ENCODE results near the gene CTXN2.
A peak's percentile ranks its signal among the peaks of the same experiment; 100 is the strongest.

Gene CTXN2

GRCh38 chr15:48191574-48192225, at the start of gene CTXN2:
CTXN2 (plus strand) TSS chr15:48191665; CDS start chr15:48201301, 9,636 bp downstream.
- no peak for DNase-seq (ENCODE audit: low read depth)

GRCh38 chr15:48143856-48144255, 47.6 kb upstream of the CTXN2 start:
- peak; percentile 22 for DNase-seq (ENCODE audit: low read depth)

- DNase-seq (ENCODE audit: low read depth) = no peak
Observed at GRCh38 chr15:48144889-48145288, 46.6 kb upstream of the CTXN2 start.

- DNase-seq (ENCODE audit: low read depth) = no peak
Observed at GRCh38 chr15:48145923-48146322, 45.5 kb upstream of the CTXN2 start.

GRCh38 chr15:48147358-48147757, 44.1 kb upstream of the CTXN2 start:
- no peak for DNase-seq (ENCODE audit: low read depth)

- peak; percentile 82 for DNase-seq (ENCODE audit: low read depth)
Observed at GRCh38 chr15:48149858-48150257, 41.6 kb upstream of the CTXN2 start.

- no peak for DNase-seq (ENCODE audit: low read depth)
Observed at GRCh38 chr15:48153526-48153925, 37.9 kb upstream of the CTXN2 start.

GRCh38 chr15:48168616-48169015, 22.8 kb upstream of the CTXN2 start:
- no peak for DNase-seq (ENCODE audit: low read depth)

GRCh38 chr15:48170981-48171380, 20.5 kb upstream of the CTXN2 start:
- no peak for DNase-seq (ENCODE audit: low read depth)

- no peak for DNase-seq (ENCODE audit: low read depth)
Observed at GRCh38 chr15:48175126-48175525, 16.3 kb upstream of the CTXN2 start.

GRCh38 chr15:48176112-48176511, 15.4 kb upstream of the CTXN2 start:
- DNase-seq (ENCODE audit: low read depth) = no peak

GRCh38 chr15:48176957-48177356, 14.5 kb upstream of the CTXN2 start:
- no peak for DNase-seq (ENCODE audit: low read depth)

GRCh38 chr15:48177383-48177765, 14.1 kb upstream of the CTXN2 start:
- peak; percentile 20 for DNase-seq (ENCODE audit: low read depth)

- no peak for DNase-seq (ENCODE audit: low read depth)
Observed at GRCh38 chr15:48177766-48178647, 13.5 kb upstream of the CTXN2 start, which contains the start of gene MYEF2. MYEF2 (minus strand) TSS chr15:48178295; CDS start chr15:48178237, 58 bp downstream.

GRCh38 chr15:48178648-48178931, 12.9 kb upstream of the CTXN2 start:
- DNase-seq (ENCODE audit: low read depth) = no peak

GRCh38 chr15:48182749-48183148, 8.7 kb upstream of the CTXN2 start:
- DNase-seq (ENCODE audit: low read depth) = no peak

- no peak for DNase-seq (ENCODE audit: low read depth)
Observed at GRCh38 chr15:48185529-48185928, 5.9 kb upstream of the CTXN2 start.

- DNase-seq (ENCODE audit: low read depth) = no peak
Observed at GRCh38 chr15:48186271-48186670, 5.2 kb upstream of the CTXN2 start.

GRCh38 chr15:48190932-48191573, 412 bp upstream of the CTXN2 start:
- no peak for DNase-seq (ENCODE audit: low read depth)

- no peak for DNase-seq (ENCODE audit: low read depth)
Observed at GRCh38 chr15:48202068-48202467, 10.6 kb downstream of the CTXN2 start.

GRCh38 chr15:48205981-48206380, 14.5 kb downstream of the CTXN2 start, which contains the start of gene SLC12A1:
SLC12A1 (plus strand) TSS chr15:48206302; CDS start chr15:48207720, 1,418 bp downstream.
- DNase-seq (ENCODE audit: low read depth) = no peak

- no peak for DNase-seq (ENCODE audit: low read depth)
Observed at GRCh38 chr15:48221261-48221660, 29.8 kb downstream of the CTXN2 start.

GRCh38 chr15:48221885-48222284, 30.4 kb downstream of the CTXN2 start:
- no peak for DNase-seq (ENCODE audit: low read depth)
